SW 1271 (cell line): ENCODE results near the gene DOCK3.
"Not testable (repeated sequence)": the region's sequence is repeated elsewhere in the genome, so short reads cannot be mapped to it uniquely, and the experiment has no call there.

Source experiments
- DNase-seq, 2 experiments: peaks; one replicate each; lab custom pipeline; 2025; lab: John Stamatoyannopoulos, UW

The DOCK3 gene

GRCh38 chr3:50883755-50884154 lies 209.0 kb downstream of the DOCK3 start:
- no peak for DNase-seq

- DNase-seq: no peak
Measured at GRCh38 chr3:50885070-50885850, 210.5 kb downstream of the DOCK3 start.

GRCh38 chr3:50890688-50891344 lies 216.1 kb downstream of the DOCK3 start:
- no peak for DNase-seq

GRCh38 chr3:50901097-50901496 lies 226.4 kb downstream of the DOCK3 start:
- not testable (repeated sequence) for DNase-seq

GRCh38 chr3:50912746-50913145 lies 238.0 kb downstream of the DOCK3 start:
- no peak for DNase-seq

- no peak for DNase-seq
Measured at GRCh38 chr3:50913260-50913659, 238.5 kb downstream of the DOCK3 start.

- DNase-seq: not testable (repeated sequence)
Measured at GRCh38 chr3:50922071-50922470, 247.3 kb downstream of the DOCK3 start.

- no peak for DNase-seq
Measured at GRCh38 chr3:50923955-50924354, 249.2 kb downstream of the DOCK3 start.

- DNase-seq: no peak
Measured at GRCh38 chr3:50924638-50925037, 249.9 kb downstream of the DOCK3 start.

- no peak for DNase-seq
Measured at GRCh38 chr3:50926868-50927267, 252.1 kb downstream of the DOCK3 start.

- no peak for DNase-seq
Measured at GRCh38 chr3:50930371-50931208, 255.9 kb downstream of the DOCK3 start.

GRCh38 chr3:50932918-50933317 lies 258.2 kb downstream of the DOCK3 start:
- DNase-seq: not testable (repeated sequence)

- DNase-seq: no peak
Measured at GRCh38 chr3:50936389-50936788, 261.7 kb downstream of the DOCK3 start.

GRCh38 chr3:50947419-50947818 lies 272.7 kb downstream of the DOCK3 start:
- no peak for DNase-seq

GRCh38 chr3:50950591-50950990 lies 275.9 kb downstream of the DOCK3 start:
- DNase-seq: no peak

- no peak for DNase-seq
Measured at GRCh38 chr3:50953825-50954414, 279.2 kb downstream of the DOCK3 start.

- DNase-seq: no peak
Measured at GRCh38 chr3:50961386-50961785, 286.7 kb downstream of the DOCK3 start.

- peak in 1 of 2 experiments; percentile 34 for DNase-seq
Measured at GRCh38 chr3:50971487-50971924, 296.8 kb downstream of the DOCK3 start.

- no peak for DNase-seq
Measured at GRCh38 chr3:50972029-50972428, 297.3 kb downstream of the DOCK3 start.

GRCh38 chr3:50978586-50978985 lies 303.9 kb downstream of the DOCK3 start:
- not testable (repeated sequence) for DNase-seq

- DNase-seq: no peak
Measured at GRCh38 chr3:50978991-50979667, 304.4 kb downstream of the DOCK3 start.
